Neural cell (in vitro differentiated cells): ENCODE data around the gene TMEM132A. TPM values are rescaled to one million over a fixed set of nuclear protein-coding genes. Genes with fewer than 3 reads are reported as not detected.

ENCODE experiments used
- H2AFZ ChIP-seq: fragments of 200-600, 300-800 bp; sonication (generic), shearing (Covaris generic); 2 replicates; pipeline ENCODE4 v1.6.0; 2014; ENCODE audit warnings: low read depth, mild to moderate bottlenecking, antibody characterized with exemption, low read length, moderate library complexity
- H3F3A ChIP-seq: fragments of 200-600 bp; shearing (Covaris generic); 2 replicates; pipeline ENCODE4 v1.6.1; 2016; ENCODE audit warnings: mild to moderate bottlenecking, moderate library complexity, mixed read lengths, antibody characterized with exemption, low read length; ENCODE audit not compliant: insufficient read depth, poor library complexity, severe bottlenecking
- H3K27ac ChIP-seq: fragments of 200-600, 300-800 bp; sonication (generic), shearing (Covaris generic); 2 replicates; pipeline ENCODE4 v1.5.1; 2014; ENCODE audit warnings: mild to moderate bottlenecking, low read length, moderate library complexity
- H3K27me3 ChIP-seq: fragments of 300-800, 200-600 bp; sonication (generic), shearing (Covaris generic); 2 replicates; pipeline ENCODE4 v1.6.0; 2014; ENCODE audit warnings: mild to moderate bottlenecking, low read depth, low read length, moderate library complexity; ENCODE audit not compliant: insufficient read depth
- H3K36me3 ChIP-seq: fragments of 300-800, 200-600 bp; sonication (generic), shearing (Covaris generic); 2 replicates; pipeline ENCODE4 v1.5.1; 2014; ENCODE audit warnings: mild to moderate bottlenecking, antibody characterized with exemption, low read length, moderate library complexity; ENCODE audit not compliant: insufficient read depth
- H3K4me2 ChIP-seq: fragments of 300-800, 200-600 bp; sonication (generic), shearing (Covaris generic); 2 replicates; pipeline ENCODE4 v1.6.0; 2014; ENCODE audit warnings: mild to moderate bottlenecking, low read length
- H3K4me3 ChIP-seq: fragments of 300-800, 200-600 bp; sonication (generic), shearing (Covaris generic); 2 replicates; pipeline ENCODE4 v1.5.1; 2014; ENCODE audit warnings: mild to moderate bottlenecking, low read length, moderate library complexity
- H3K79me2 ChIP-seq: fragments of 200-600 bp; shearing (Covaris generic); replicated peaks from 2 replicates; pipeline ENCODE4 v1.6.0; 2014; ENCODE audit warnings: mild to moderate bottlenecking, low read length, moderate library complexity; ENCODE audit not compliant: insufficient read depth
- H3K9ac ChIP-seq: fragments of 300-800, 200-600 bp; sonication (generic), shearing (Covaris generic); 2 replicates; pipeline ENCODE4 v1.6.1; 2016; ENCODE audit warnings: mild to moderate bottlenecking, low read length, mixed read lengths
- H3K9me2 ChIP-seq: fragments of 200-600 bp; shearing (Covaris generic); 2 replicates; pipeline ENCODE4 v1.6.1; 2016; ENCODE audit warnings: mild to moderate bottlenecking, low read length, mixed read lengths; ENCODE audit not compliant: insufficient read depth
- H3K9me3 ChIP-seq: fragments of 200-600, 300-800 bp; sonication (generic), shearing (Covaris generic); 2 replicates; pipeline ENCODE4 v1.6.1; 2016; ENCODE audit warnings: mild to moderate bottlenecking, mixed run types, low read length, moderate library complexity, mixed read lengths
- H4K20me1 ChIP-seq: fragments of 200-600 bp; shearing (Covaris generic); 2 replicates; pipeline ENCODE4 v1.6.1; 2016; ENCODE audit warnings: mild to moderate bottlenecking, mixed run types; ENCODE audit not compliant: insufficient read depth
- EP300 ChIP-seq: fragments of 450-650 bp; conservative IDR thresholded peaks from 2 replicates; pipeline ENCODE4 v1.6.1; 2014; ENCODE audit warnings: antibody characterized with exemption, mild to moderate bottlenecking, moderate library complexity; ENCODE audit not compliant: poor library complexity, severe bottlenecking
- EZH2 ChIP-seq: fragments of 200-600, 300-800 bp; shearing (Covaris generic), sonication (generic); IDR thresholded peaks from 2 replicates; pipeline ENCODE4 v1.6.1; 2014; ENCODE audit warnings: antibody characterized with exemption, low read length, borderline replicate concordance, mild to moderate bottlenecking; ENCODE audit not compliant: insufficient read depth, poor library complexity, severe bottlenecking
- MXI1 ChIP-seq: fragments of 450-650 bp; conservative IDR thresholded peaks from 2 replicates; pipeline ENCODE4 v1.6.1; 2014; ENCODE audit warnings: antibody characterized with exemption, mild to moderate bottlenecking; ENCODE audit not compliant: poor library complexity, severe bottlenecking
- POLR2AphosphoS5 ChIP-seq: IDR thresholded peaks from 2 replicates; pipeline ENCODE4 v1.6.1; 2012
- RAD21 ChIP-seq: fragments of 450-650 bp; conservative IDR thresholded peaks from 2 replicates; pipeline ENCODE4 v1.6.1; 2014; ENCODE audit warnings: antibody characterized with exemption, mild to moderate bottlenecking, moderate library complexity
- SMC3 ChIP-seq: fragments of 450-650 bp; conservative IDR thresholded peaks from 2 replicates; pipeline ENCODE4 v1.6.1; 2014; ENCODE audit warnings: antibody characterized with exemption, mild to moderate bottlenecking, moderate library complexity; ENCODE audit not compliant: poor library complexity
- TAF1 ChIP-seq: IDR thresholded peaks from 2 replicates; pipeline ENCODE4 v1.6.1; 2012; ENCODE audit warnings: low read depth
- polyA plus RNA-seq: library from polyadenylated mRNA; depleted of rRNA; stranded (reverse); fragments of >200 nt; gene quantifications from 2 replicates; pipeline ENCODE4 v1.2.3, GENCODE V29; 2014
- TF ChIP-seq, protein P1 (sequence below): IDR thresholded peaks from 2 replicates; pipeline ENCODE4 v1.6.1; 2012; ENCODE audit warnings: borderline replicate concordance
- TF ChIP-seq, protein P2 (sequence below): fragments of 450-650 bp; IDR thresholded peaks from 2 replicates; pipeline ENCODE4 v1.5.1; 2014; ENCODE audit warnings: antibody characterized with exemption, mild to moderate bottlenecking, moderate library complexity; ENCODE audit not compliant: poor library complexity, severe bottlenecking

Gene TMEM132A
- polyA plus RNA-seq, 1 donor from 2014 or later: 215 TPM

DNA sequence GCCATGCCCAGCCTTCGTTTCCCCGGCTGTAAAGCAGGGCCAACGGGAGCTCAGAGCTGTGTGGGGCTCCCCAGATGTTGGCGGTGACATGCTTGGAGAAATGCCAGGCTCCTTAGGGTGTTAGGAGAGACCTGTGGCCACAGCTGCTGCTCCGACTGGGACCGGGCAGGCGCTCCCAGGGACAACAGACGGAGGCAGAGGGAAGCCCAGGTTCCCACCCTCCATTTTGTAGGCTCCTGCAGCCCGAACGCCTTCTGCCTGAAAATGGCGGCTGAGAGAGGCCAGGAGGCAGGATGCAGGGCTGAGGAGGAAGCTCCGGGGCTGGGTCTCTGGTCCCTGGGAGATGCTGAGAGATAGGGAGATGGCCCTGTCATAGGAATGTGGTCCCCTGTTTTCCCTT is 57.3 kb downstream of the TMEM132A start:
- Histone ChIP-seq H2AFZ (no peak overlapping the region), H3K79me2 (no peaks in the 10 kb centered on the region), H3K9me3 (no peaks in the 10 kb centered on the region), H4K20me1 (no peaks in the 10 kb centered on the region), H3F3A (no peaks in the 10 kb centered on the region), H3K4me3 (no peak overlapping the region), H3K27me3 (no peaks in the 10 kb centered on the region), H3K27ac (no peak overlapping the region), H3K9me2 (no peaks in the 10 kb centered on the region), H3K4me2 (no peak overlapping the region), H3K36me3 (no peaks in the 10 kb centered on the region), H3K9ac (no peak overlapping the region)
- TF ChIP-seq TAF1: no peak
- no peak for TF ChIP-seq SMC3
- TF ChIP-seq, protein P1, sequence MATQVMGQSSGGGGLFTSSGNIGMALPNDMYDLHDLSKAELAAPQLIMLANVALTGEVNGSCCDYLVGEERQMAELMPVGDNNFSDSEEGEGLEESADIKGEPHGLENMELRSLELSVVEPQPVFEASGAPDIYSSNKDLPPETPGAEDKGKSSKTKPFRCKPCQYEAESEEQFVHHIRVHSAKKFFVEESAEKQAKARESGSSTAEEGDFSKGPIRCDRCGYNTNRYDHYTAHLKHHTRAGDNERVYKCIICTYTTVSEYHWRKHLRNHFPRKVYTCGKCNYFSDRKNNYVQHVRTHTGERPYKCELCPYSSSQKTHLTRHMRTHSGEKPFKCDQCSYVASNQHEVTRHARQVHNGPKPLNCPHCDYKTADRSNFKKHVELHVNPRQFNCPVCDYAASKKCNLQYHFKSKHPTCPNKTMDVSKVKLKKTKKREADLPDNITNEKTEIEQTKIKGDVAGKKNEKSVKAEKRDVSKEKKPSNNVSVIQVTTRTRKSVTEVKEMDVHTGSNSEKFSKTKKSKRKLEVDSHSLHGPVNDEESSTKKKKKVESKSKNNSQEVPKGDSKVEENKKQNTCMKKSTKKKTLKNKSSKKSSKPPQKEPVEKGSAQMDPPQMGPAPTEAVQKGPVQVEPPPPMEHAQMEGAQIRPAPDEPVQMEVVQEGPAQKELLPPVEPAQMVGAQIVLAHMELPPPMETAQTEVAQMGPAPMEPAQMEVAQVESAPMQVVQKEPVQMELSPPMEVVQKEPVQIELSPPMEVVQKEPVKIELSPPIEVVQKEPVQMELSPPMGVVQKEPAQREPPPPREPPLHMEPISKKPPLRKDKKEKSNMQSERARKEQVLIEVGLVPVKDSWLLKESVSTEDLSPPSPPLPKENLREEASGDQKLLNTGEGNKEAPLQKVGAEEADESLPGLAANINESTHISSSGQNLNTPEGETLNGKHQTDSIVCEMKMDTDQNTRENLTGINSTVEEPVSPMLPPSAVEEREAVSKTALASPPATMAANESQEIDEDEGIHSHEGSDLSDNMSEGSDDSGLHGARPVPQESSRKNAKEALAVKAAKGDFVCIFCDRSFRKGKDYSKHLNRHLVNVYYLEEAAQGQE: no peak
- TF ChIP-seq, protein P2, sequence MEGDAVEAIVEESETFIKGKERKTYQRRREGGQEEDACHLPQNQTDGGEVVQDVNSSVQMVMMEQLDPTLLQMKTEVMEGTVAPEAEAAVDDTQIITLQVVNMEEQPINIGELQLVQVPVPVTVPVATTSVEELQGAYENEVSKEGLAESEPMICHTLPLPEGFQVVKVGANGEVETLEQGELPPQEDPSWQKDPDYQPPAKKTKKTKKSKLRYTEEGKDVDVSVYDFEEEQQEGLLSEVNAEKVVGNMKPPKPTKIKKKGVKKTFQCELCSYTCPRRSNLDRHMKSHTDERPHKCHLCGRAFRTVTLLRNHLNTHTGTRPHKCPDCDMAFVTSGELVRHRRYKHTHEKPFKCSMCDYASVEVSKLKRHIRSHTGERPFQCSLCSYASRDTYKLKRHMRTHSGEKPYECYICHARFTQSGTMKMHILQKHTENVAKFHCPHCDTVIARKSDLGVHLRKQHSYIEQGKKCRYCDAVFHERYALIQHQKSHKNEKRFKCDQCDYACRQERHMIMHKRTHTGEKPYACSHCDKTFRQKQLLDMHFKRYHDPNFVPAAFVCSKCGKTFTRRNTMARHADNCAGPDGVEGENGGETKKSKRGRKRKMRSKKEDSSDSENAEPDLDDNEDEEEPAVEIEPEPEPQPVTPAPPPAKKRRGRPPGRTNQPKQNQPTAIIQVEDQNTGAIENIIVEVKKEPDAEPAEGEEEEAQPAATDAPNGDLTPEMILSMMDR: no peak
- no peak for TF ChIP-seq EP300
- TF ChIP-seq POLR2AphosphoS5: no peak
- TF ChIP-seq RAD21: no peak
- TF ChIP-seq EZH2: no peak
- TF ChIP-seq MXI1: no peak

GRCh38 chr11:60982184-60982583 is 57.9 kb downstream of the TMEM132A start:
- Histone ChIP-seq H2AFZ (no peak overlapping the region), H3K36me3 (no peaks in the 10 kb centered on the region)

More at GRCh38 chr11:60982184-60982583, 57.9 kb downstream of the TMEM132A start:
- H3F3A ChIP-seq: no peaks in the 10 kb centered on the region
- H3K27me3 ChIP-seq: no peaks in the 10 kb centered on the region
- H3K4me3 ChIP-seq: no peak overlapping the region
- H3K79me2 ChIP-seq: no peaks in the 10 kb centered on the region
- TF ChIP-seq SMC3 (no peak), RAD21 (no peak), MXI1 (no peak), EP300 (no peak)
- TF ChIP-seq, protein P1: no peak
- TF ChIP-seq, protein P2: no peak
- H3K4me2 ChIP-seq: no peak overlapping the region
- H3K9me2 ChIP-seq: no peaks in the 10 kb centered on the region
- no peaks in the 10 kb centered on the region for H4K20me1 ChIP-seq
- no peak overlapping the region for H3K27ac ChIP-seq
- H3K9me3 ChIP-seq: no peaks in the 10 kb centered on the region
- no peak overlapping the region for H3K9ac ChIP-seq
